Measurements from ENCODE around the gene TSPEAR. TPM values are rescaled to one million over a fixed set of nuclear protein-coding genes. Genes with fewer than 3 reads are reported as not detected.

Gene TSPEAR
- total and polyA plus RNA-seq, 11 donors, result 0.01 to 2.6 (median 0.71) TPM; not detected in 2

DNA sequence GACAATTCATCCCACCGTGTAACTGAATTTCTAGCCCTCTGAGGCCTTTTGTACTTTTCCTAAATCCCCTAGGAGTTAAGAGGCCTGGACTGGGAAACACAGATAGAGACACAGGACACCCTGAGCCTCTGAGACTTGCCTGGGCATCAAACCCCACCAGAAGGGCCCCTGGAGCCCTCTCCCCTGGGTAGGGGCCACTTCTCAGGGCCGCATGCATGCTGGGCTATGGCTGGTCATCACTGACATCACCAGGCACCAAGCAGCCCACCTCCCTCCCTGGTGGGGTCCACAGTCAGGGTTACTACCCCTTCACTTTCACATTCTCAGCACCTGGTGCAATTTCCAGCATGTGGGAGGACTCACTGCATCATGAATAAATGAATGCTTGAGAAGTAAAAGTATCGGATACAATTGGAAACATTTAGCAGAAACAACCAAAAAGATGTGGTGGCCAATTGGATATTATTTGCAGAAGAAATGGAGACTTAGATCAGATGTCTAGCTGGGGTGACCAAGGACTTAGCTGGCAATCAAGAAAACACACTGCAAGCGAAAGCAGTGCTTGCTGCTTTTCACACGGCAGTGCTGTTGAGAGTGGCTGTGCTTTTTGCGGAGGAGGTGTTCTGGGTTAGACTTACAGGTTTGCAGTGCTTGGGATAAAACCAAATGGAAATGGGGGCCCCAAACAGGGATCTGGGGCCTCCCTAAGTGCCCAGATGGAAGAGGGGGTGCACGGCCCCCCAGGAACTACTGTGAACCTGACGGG, 111.9 kb downstream of the TSPEAR start:
- no peak for ATAC-seq

GRCh38 chr21:44598061-44598460, 113.3 kb downstream of the TSPEAR start:
- no peak for DNase-seq
- no peak for TF ChIP-seq POLR2A (IDR thresholded peaks at IDR 0.05)
- no peak for TF ChIP-seq CTCF (IDR thresholded peaks at IDR 0.05)
- Histone ChIP-seq H3K4me1 (peaks cover 0 to 6% (median 0%) of the 10 kb centered on the region in 12 donors), H3K27ac (no peak overlapping the region), H3K4me3 (no peak overlapping the region), H3K27me3 (peaks cover 0 to 22% (median 0%) of the 10 kb centered on the region in 9 donors), H3K9me3 (peaks cover 0 to 5% (median 0%) of the 10 kb centered on the region in 12 donors), H3K36me3 (no peaks in the 10 kb centered on the region)
- ATAC-seq, result no peak
- WGBS, 4 donors, result 55 to 59% (median 55%) methylated on average over 11 of the region's 11 CpGs
- intact Hi-C loops (cut with DNase I), result no loop called here

More for the DNA sequence above, 111.9 kb downstream of the TSPEAR start:
- no peaks in the 10 kb centered on the region for H3K36me3 ChIP-seq
- peaks cover 0 to 24% (median 0%) of the 10 kb centered on the region in 9 donors for H3K27me3 ChIP-seq
- intact Hi-C loops (cut with DNase I), result no loop called here
- H3K27ac ChIP-seq, result no peak overlapping the region
- no peak overlapping the region for H3K4me3 ChIP-seq
- DNase-seq, result no peak
- WGBS, 4 donors, result 75 to 88% (median 78%) methylated on average over 8 of the region's 8 CpGs
- TF ChIP-seq CTCF (IDR thresholded peaks at IDR 0.05), result no peak
- TF ChIP-seq POLR2A (IDR thresholded peaks at IDR 0.05), result no peak
- H3K4me1 ChIP-seq, result no peaks in the 10 kb centered on the region
- peaks cover 0 to 5% (median 0%) of the 10 kb centered on the region in 12 donors for H3K9me3 ChIP-seq

DNA sequence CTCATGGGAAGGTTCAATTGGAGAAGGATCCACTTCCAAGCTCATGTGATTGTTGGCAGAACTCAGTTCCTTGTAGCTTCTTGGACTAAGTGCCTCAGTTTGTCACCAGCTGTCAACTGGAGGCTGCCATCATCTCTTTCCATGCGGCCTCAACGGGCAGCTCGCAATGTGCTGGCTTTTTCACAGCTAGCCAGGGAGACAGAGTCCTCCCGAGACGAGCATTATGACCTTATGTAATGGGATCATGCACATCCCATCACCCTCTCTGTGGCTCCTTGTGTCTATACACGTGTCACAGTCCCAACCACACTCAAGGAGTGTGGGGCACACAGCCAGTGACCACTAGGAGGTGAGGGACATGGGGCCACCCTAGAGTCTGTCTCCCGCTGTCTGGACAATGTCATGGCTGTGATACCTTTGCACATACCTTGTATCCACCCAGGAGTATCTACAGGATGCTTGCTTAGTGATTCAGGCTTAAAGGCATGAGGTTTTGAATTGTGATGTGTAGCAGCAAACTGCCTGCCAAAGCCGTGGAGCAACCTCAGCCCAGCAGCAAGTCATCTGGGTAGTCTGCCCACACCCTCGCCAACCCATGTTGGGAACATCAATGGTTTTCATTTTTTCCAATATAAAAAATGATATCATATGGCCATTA, 115.2 kb downstream of the TSPEAR start:
- Histone ChIP-seq H3K27ac (no peak overlapping the region), H3K9me3 (peaks cover 0 to 5% (median 0%) of the 10 kb centered on the region in 12 donors), H3K27me3 (peaks cover 0 to 17% (median 0%) of the 10 kb centered on the region in 9 donors), H3K36me3 (no peaks in the 10 kb centered on the region), H3K4me3 (no peak overlapping the region), H3K4me1 (peaks cover 0 to 9% (median 0%) of the 10 kb centered on the region in 12 donors)
- DNase-seq (no peak), ATAC-seq (no peak)
- 67 to 82% (median 78%) methylated on average over 9 of the region's 9 CpGs for WGBS, 4 donors
- intact Hi-C loops (cut with DNase I), result no loop called here
- TF ChIP-seq POLR2A (IDR thresholded peaks at IDR 0.05), result no peak
- no peak for TF ChIP-seq CTCF (IDR thresholded peaks at IDR 0.05)

DNA sequence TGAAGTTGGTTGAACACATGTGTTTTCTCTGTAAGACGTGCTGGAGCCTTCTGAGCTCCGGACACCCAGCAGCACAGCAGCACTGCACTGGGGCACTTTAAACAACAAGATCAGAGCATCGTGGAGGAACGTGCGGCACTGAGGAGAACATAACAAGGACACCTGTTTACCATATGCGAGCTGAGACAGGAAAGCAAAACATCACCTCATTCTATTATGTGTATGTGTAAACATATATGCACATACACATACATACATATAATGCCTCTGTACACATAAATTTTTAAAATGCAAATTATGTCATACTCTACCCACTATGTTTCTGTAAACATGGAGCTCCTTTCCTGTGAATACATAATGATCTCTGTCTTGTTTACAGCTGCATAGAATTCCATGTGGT, 115.8 kb downstream of the TSPEAR start:
- Histone ChIP-seq H3K9me3 (peaks cover 0 to 5% (median 0%) of the 10 kb centered on the region in 12 donors), H3K27me3 (peaks cover 0 to 17% (median 0%) of the 10 kb centered on the region in 9 donors), H3K27ac (no peak overlapping the region), H3K4me1 (peaks cover 0 to 9% (median 0%) of the 10 kb centered on the region in 12 donors), H3K4me3 (no peak overlapping the region), H3K36me3 (no peaks in the 10 kb centered on the region)
- no peak for ATAC-seq
- no peak for DNase-seq
- TF ChIP-seq CTCF (IDR thresholded peaks at IDR 0.05) (no peak), POLR2A (IDR thresholded peaks at IDR 0.05) (no peak)
- 70 to 85% (median 81%) methylated on average over 6 of the region's 6 CpGs for WGBS, 4 donors
- intact Hi-C loops (cut with DNase I), result no loop called here
